GM18870 (cell line): ENCODE measurements around the gene CDRT15L2.
"Not testable (repeated sequence)": the region's sequence is repeated elsewhere in the genome, so short reads cannot be mapped to it uniquely, and the experiment has no call there.

ENCODE experiments used
- ATAC-seq: cut with Tn5 transposase; IDR thresholded peaks from one replicate; pipeline ENCODE4 v1.9.1; 2021; ENCODE audit warnings: moderate library complexity; ENCODE audit not compliant: unreplicated experiment

The CDRT15L2 gene

DNA sequence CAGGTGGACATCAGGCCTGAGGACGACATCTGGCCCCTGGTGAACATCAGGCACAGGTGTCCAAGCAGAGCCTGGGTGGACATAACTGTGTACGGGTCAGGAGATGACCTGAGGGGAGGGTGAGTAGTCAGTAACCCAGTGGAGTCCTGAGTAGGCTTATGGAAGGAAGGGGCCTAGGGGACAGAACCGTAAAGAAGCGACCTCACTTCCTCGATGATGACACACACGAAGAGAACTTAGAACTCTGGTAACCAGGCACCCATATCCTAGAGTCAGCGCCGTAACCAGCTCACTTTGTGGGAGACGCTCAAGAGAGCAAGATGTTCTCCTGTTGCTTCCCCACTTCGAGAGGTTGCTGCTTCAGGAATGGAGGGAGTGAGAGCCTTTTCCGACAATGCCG lies at the start of gene CDRT15L2:
Gene CDRT15L2 (plus strand): TSS at position 301 of the 400 bp plus-strand sequence. CDS start 20 bp downstream, at position 321.
- ATAC-seq, result not testable (repeated sequence)

- not testable (repeated sequence) for ATAC-seq
These were observed 49.4 kb upstream of the CDRT15L2 start for GRCh38 chr17:20530104-20530503.

DNA sequence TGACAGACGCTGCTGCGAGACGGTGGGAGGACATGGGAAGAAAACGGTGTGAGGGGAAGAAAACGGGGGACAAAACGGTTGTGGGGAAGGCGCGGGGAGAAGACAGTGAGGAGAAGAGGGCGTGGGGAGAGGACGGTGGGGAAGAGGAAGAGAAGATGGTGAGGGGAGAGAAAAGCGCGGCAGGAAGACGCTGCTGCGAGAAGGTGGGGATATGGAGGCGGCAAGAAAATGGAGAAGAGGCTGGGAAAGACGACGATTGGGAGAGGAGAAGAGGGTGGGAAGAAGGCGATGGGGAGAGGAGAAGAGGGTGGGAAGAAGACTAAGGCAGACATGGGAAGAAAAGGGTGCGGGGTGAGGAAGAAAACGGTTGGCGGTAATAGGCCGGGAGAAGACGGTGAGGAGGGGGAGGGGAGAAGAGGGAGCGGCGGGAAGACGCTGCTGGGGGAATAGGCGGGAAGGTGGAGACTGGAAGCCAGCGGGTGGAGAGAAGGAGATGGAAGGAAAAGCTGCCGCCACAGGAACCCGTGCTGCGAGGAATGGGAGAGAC lies 46.9 kb upstream of the CDRT15L2 start:
- ATAC-seq, result not testable (repeated sequence)

DNA sequence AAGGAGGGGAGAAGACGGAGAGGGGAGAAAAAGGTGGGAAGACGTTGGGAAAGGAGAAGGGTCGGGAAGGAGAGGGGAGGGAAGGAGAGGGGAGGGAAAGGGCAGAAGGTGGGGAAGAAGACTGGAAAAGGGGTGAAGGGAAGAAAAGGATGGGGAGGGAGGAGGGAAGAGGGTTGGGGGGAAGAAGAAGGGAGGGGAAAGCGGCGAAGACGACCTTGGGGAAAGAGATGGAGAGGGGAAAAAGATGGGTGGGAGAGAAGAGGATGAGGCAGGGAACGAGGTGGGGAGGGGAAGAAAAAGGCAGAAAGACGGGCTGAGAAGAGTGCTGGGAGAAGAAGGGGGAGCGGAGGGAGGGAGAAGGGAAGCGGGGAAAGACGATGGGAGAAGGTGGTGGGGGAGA lies 46.3 kb upstream of the CDRT15L2 start:
- not testable (repeated sequence) for ATAC-seq

- not testable (repeated sequence) for ATAC-seq
These were observed 44.6 kb upstream of the CDRT15L2 start for GRCh38 chr17:20534711-20535550.

DNA sequence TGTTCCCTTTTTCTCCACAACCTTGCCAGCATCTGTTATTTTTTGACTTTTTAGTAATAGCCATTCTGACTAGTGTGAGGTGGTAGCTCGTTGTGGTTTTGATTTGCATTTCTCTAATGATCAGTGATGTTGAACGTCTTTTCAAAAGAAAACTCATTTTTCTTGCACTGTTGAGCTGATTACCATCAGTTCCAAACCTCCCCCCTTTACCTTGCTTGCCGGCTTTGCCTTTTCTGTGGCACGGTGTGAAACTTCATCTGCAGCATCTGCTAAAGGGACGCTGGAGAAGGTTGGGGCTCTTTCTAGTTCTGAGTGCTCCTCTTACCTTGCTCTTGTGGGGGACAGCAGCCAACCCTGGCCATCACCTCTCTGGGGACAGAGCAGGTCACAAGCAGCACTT lies 39.1 kb upstream of the CDRT15L2 start:
- ATAC-seq, result peak; percentile 94

- not testable (repeated sequence) for ATAC-seq
These were observed 38.7 kb upstream of the CDRT15L2 start for GRCh38 chr17:20540865-20541264.

DNA sequence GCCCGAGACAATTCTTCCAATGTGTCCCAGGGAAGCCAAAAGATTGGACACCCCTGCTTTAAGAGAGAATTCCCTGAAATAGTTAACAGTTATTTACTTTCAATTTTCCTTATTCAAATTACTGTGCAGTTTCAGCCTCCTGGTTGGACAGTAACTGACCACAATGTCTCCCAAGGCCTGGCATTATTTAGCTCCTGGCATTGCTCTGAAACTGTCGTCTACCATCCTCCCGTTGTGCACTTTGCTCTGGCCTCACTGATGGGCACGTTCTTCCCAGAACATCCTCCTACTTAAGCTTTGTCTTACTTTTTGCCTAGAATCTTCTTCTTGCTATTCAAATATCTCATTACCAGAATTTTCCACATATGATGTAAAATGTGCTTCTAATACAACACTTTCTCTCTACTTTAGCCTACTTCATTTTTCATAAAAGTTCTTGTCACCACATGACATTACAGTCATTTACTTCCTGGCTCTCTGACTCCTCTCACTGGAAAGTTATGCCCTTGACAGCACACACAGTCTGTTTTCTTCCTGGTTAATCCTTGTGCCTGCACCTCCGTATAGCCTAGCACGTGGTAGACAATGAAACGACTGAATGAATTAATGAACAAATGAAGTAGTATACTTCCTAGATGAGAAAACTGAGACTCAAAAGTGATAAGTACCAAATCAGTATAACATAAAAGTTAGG lies 37.5 kb upstream of the CDRT15L2 start:
- ATAC-seq, result not testable (repeated sequence)

GRCh38 chr17:20547923-20548322 lies 31.6 kb upstream of the CDRT15L2 start:
- ATAC-seq, result not testable (repeated sequence)

DNA sequence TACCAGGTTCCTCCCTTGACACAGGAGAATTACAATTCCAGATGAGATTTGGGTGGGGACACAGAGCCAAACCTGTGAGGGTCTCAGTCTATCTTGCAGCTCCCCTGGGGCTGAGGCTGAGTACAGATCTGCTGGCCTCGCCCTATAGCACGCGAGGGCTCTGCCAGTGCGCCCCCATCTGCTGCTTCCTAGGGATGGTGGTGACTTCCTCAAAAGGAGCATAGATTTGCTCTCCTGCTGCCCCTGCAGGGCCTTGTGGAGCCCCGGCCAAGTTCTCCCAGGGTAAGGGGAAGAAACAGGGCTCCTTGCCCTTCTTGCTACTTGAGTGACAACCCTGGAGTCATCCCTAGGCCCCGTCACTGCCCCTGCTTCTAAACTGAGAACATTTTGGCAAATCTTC lies 26.6 kb upstream of the CDRT15L2 start:
- ATAC-seq, result not testable (repeated sequence)

- not testable (repeated sequence) for ATAC-seq
These were observed 24.8 kb upstream of the CDRT15L2 start for GRCh38 chr17:20554728-20555127.

DNA sequence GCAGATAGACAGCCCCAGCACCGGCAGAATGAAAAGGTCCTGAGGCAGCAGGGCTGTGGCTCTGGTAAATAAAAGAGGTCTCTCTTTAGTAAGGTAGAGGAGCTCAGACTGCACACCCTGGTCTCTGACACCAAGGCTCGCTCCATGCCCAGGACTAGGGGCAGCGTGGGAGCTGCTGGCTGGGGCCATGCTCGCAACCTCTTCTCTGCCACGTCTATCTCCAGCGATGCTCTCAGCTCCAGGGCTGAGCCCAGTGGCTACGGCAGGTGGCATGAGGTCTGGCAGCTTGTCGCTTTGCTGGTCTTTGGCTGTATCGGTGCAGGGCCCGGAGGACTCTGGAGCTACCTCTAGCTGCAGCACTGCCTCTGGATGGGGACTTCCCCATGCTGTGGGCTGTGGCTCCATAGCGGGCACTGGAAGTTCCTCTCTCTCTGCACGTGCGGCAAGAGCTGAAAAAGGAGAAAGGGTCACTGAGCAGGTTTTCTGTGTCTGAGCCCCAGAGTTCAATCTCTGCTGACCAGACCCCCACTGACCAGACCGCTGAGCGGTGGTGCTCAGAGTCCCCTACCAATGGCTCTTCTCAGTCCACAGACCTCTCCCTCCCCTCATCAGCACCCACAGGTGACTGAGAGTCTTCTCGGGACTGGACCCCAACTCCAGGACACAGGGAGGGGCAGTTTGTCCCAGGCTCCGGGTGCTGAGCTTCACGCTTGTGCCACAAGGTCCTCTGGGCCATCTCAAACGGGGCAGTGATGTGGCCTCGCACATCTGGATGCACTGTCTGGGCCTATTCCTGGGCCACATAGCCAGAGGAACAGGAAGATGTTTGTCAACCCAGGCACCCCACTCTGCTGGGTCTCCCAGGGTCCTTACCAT lies 24.2 kb upstream of the CDRT15L2 start:
- not testable (repeated sequence) for ATAC-seq

GRCh38 chr17:20558096-20558495 lies 21.4 kb upstream of the CDRT15L2 start:
- ATAC-seq, result not testable (repeated sequence)

GRCh38 chr17:20559018-20559417 lies 20.5 kb upstream of the CDRT15L2 start:
- not testable (repeated sequence) for ATAC-seq

- no peak for ATAC-seq
These were observed 16.9 kb upstream of the CDRT15L2 start for GRCh38 chr17:20562587-20562986.

DNA sequence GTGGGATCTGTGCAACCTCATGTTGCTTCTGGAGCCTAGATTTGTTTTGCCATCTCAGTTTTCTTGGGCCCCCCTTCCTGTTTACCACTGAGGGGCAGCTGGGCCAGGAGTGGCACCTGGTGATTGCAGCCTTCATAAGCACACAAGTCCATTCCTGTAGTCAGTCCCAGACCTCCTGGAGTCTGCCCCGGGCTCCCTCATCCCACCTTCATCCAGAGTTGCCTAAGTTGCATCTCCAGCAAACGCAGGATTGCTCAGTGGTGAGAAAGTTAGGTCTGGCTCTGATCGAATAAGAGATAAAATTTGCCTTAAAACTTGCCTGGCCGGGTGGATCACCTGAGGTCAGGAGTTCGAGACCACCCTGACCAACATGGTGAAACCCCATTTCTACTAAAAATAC lies 14.3 kb upstream of the CDRT15L2 start:
- ATAC-seq, result not testable (repeated sequence)

DNA sequence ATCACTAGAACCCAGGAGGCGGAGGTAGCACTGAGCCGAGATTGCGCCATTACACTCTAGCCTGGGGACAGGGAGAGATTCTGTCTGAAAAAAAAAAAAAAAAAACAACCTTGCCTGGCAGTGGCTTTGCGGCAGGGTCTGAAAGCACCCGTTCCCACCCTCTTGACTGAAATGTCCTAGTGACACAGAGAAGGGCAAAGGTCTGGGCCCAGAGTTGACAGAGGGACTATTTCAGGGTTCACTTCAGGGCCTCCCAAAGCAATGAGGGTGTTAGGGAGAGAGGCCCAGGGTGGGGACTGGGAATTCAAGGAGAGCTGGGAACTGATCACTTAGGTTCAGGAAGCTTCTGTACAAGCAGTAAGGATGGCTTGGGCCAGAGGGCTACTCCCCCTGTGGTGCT lies 13.8 kb upstream of the CDRT15L2 start:
- ATAC-seq, result no peak

DNA sequence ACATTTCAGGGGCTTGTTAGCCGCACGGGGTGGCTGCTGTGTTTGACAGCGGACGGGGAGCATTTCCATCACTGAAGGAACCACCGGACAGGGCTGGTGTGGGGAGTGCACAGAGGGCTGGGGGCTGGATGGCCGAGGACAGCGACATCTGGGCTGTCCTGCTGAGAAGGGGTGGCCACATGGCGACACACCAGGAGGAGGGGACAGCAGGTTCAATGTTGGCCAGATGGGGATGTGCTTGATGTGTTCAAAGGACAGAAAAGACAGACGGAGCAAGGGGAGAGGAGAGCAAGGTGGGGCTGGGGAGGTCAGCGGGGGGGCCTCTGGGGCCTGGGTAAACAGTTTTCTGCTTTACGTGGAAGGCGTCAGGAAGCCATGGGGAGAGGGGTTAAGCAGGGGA lies 12.8 kb upstream of the CDRT15L2 start:
- ATAC-seq, result not testable (repeated sequence)

DNA sequence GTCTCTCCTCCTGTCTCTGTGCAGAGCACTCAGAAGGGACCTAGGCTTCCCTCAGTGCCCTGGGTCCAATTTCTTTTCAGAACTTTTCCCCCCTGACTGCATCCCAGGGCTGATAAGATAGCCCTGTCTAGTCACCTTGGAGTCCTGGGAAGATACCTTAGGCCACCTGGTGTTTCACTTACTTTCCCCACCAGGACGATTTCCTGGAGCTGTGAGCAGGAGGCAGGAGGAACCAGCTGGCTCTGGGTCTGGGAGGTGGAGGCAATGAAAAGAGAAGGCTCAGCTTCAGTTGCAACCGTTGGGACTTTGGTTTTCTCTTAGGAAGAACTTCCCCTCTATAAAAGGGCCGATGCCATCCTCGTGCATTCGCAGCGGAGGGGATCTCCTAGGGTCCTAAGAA lies 12.1 kb upstream of the CDRT15L2 start:
- not testable (repeated sequence) for ATAC-seq

DNA sequence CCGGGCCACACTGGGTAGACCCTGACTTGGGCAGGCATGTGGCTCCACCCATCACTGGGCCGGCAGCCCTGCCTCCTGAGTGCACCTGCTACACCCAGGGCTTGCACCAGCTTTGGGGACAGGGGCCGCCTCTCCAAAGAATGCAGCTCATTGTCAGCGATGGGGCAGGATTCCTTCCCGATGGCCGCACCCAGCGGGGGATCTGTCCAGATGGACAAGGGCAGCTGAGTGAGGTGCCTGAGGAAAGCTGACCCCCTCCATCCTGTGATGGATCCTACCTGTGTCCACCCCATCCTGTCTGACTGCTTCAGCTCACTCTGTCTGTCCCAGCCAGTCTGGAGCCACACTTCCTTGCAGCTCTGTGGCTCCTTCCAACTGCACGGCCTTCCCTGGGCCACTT lies 10.9 kb upstream of the CDRT15L2 start:
- ATAC-seq, result not testable (repeated sequence)

GRCh38 chr17:20571653-20572052 lies 7.9 kb upstream of the CDRT15L2 start:
- ATAC-seq, result not testable (repeated sequence)
